SK-N-SH treated with all-trans-retinoic acid at 6 μM for 48 hours (cell line): ENCODE results near the gene ARSJ.

ENCODE experiments used
- ATAC-seq: fragments of 200-7000 bp; cut with Tn5 transposase; 3 replicates; pipeline ENCODE4 v1.9.1; 2020; ENCODE audit warnings: mild to moderate bottlenecking, moderate library complexity
- ARNTL ChIP-seq: fragments of 450-650 bp; formaldehyde crosslinking; IDR thresholded peaks from 2 replicates; pipeline ENCODE4 v1.5.0; 2020; ENCODE audit warnings: low read depth, mild to moderate bottlenecking, moderate library complexity, borderline replicate concordance
- BACH2 ChIP-seq: fragments of 250-450 bp; sonication (Bioruptor Pico); IDR thresholded peaks from 2 replicates; pipeline ENCODE4 v1.9.0; 2021; ENCODE audit warnings: mild to moderate bottlenecking, borderline replicate concordance
- CSDC2 ChIP-seq: fragments of 250-450 bp; sonication (Bioruptor Pico); IDR thresholded peaks from 2 replicates; pipeline ENCODE4 v1.5.0; 2020; ENCODE audit warnings: mild to moderate bottlenecking, moderate library complexity
- CSRNP3 ChIP-seq: fragments of 250-450 bp; sonication (Bioruptor Pico); IDR thresholded peaks from 2 replicates; pipeline ENCODE4 v1.5.1; 2021; ENCODE audit warnings: mild to moderate bottlenecking, moderate library complexity
- ESRRG ChIP-seq: fragments of 250-450 bp; sonication (Bioruptor Pico); IDR thresholded peaks from 2 replicates; pipeline ENCODE4 v1.6.1; 2021; ENCODE audit warnings: mild to moderate bottlenecking
- GLIS3 ChIP-seq: fragments of 250-450 bp; sonication (Bioruptor Pico); IDR thresholded peaks from 2 replicates; pipeline ENCODE4 v1.5.0; 2020; ENCODE audit warnings: mild to moderate bottlenecking, moderate library complexity
- ISL1 ChIP-seq: fragments of 250-450 bp; sonication (Bioruptor Pico); IDR thresholded peaks from 2 replicates; pipeline ENCODE4 v2.1.2; 2022; ENCODE audit warnings: mild to moderate bottlenecking, moderate library complexity
- OSR1 ChIP-seq: fragments of 250-450 bp; sonication (Bioruptor Pico); IDR thresholded peaks from 2 replicates; pipeline ENCODE4 v1.8.0; 2022; ENCODE audit warnings: moderate library complexity, mild to moderate bottlenecking, inconsistent platforms
- PATZ1 ChIP-seq: fragments of 250-450 bp; sonication (Bioruptor Pico); IDR thresholded peaks from 2 replicates; pipeline ENCODE4 v1.8.0; 2020; ENCODE audit warnings: mild to moderate bottlenecking, moderate library complexity, borderline replicate concordance
- PPARA ChIP-seq: fragments of 250-450 bp; sonication (Bioruptor Pico); IDR thresholded peaks from 2 replicates; pipeline ENCODE4 v1.5.0; 2020; ENCODE audit warnings: mild to moderate bottlenecking, borderline replicate concordance
- RARB ChIP-seq: fragments of 250-450 bp; sonication (Bioruptor Pico); IDR thresholded peaks from 2 replicates; pipeline ENCODE4 v1.8.0; 2021; ENCODE audit warnings: mild to moderate bottlenecking, moderate library complexity
- SNAI2 ChIP-seq: fragments of 250-450 bp; sonication (Bioruptor Pico); IDR thresholded peaks from 2 replicates; pipeline ENCODE4 v1.5.0; 2020; ENCODE audit warnings: mild to moderate bottlenecking, moderate library complexity
- TSHZ2 ChIP-seq: fragments of 250-450 bp; sonication (Bioruptor Pico); IDR thresholded peaks from 2 replicates; pipeline ENCODE4 v1.5.0; 2020; ENCODE audit warnings: mild to moderate bottlenecking, moderate library complexity
- ZC3H10 ChIP-seq: fragments of 250-450 bp; sonication (Bioruptor Pico); IDR thresholded peaks from 2 replicates; pipeline ENCODE4 v1.5.1; 2021; ENCODE audit warnings: mild to moderate bottlenecking, moderate library complexity
- ZFP3 ChIP-seq: fragments of 250-450 bp; sonication (Bioruptor Pico); IDR thresholded peaks from 2 replicates; pipeline ENCODE4 v1.5.0; 2020; ENCODE audit warnings: mild to moderate bottlenecking, moderate library complexity
- ZFP30 ChIP-seq: fragments of 450-650 bp; formaldehyde crosslinking; IDR thresholded peaks from 2 replicates; pipeline ENCODE4 v1.5.0; 2022; ENCODE audit warnings: mild to moderate bottlenecking, moderate library complexity
- ZNF565 ChIP-seq: fragments of 450-650 bp; formaldehyde crosslinking; conservative IDR thresholded peaks from 2 replicates; pipeline ENCODE4 v1.5.0; 2020; ENCODE audit warnings: low read depth, mild to moderate bottlenecking, moderate library complexity
- ZNF70 ChIP-seq: fragments of 450-650 bp; formaldehyde crosslinking; IDR thresholded peaks from 2 replicates; pipeline ENCODE4 v1.5.0; 2020; ENCODE audit warnings: mild to moderate bottlenecking, moderate library complexity
- ZNF8 ChIP-seq: fragments of 450-650 bp; formaldehyde crosslinking; IDR thresholded peaks from 2 replicates; pipeline ENCODE4 v1.5.0; 2020; ENCODE audit warnings: mild to moderate bottlenecking, moderate library complexity
- TF ChIP-seq, protein P1 (sequence below): fragments of 250-450 bp; sonication (Bioruptor Pico); IDR thresholded peaks from 2 replicates; pipeline ENCODE4 v1.5.1; 2020; ENCODE audit warnings: low read depth, mild to moderate bottlenecking, moderate library complexity

The ARSJ gene

DNA sequence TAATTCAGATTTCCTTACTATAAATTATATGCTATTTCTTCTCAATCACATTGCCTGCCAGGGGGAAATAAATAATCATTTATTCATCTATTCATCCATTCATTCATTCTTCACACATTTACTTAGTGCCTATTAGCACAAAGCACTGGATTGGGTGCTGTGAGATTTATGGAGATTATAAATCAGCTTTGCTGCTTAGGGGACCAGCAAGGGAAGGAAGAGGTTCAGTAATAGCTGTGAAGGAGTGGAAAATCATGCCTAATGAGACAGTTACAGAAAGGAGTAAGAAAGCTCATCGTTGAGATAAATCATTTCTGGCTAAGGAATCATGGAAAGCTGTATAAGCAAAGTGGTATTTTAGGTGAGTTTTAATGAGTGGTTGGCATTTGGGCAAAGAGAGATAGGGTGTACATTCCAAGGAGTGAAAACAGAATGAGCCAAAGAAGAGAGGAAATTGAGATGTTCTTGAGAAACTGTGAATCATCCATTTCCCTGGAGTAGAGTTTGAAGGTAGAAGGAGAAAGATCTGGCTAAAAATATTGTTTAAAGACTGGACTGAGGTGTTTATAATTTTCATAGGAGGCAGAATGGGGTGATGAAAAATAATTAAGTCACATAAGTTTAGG lies 9.6 kb downstream of the ARSJ start:
- ATAC-seq: no peak
- TF ChIP-seq ESRRG (CRISPR knock-in tag): no peak
- no peak for TF ChIP-seq ZNF70 (CRISPR knock-in tag)

GRCh38 chr4:113968473-113968872 lies 11.0 kb downstream of the ARSJ start:
- TF ChIP-seq ZNF70 (CRISPR knock-in tag) (no peak), CSDC2 (no peak), OSR1 (CRISPR knock-in tag) (no peak), ESRRG (CRISPR knock-in tag) (no peak), ZFP30 (CRISPR knock-in tag) (no peak), RARB (CRISPR knock-in tag) (no peak), ZNF565 (no peak), TSHZ2 (CRISPR knock-in tag) (no peak), ZFP3 (CRISPR knock-in tag) (no peak), ZNF8 (CRISPR knock-in tag) (no peak), ZC3H10 (CRISPR knock-in tag) (no peak)
- TF ChIP-seq, protein P1, sequence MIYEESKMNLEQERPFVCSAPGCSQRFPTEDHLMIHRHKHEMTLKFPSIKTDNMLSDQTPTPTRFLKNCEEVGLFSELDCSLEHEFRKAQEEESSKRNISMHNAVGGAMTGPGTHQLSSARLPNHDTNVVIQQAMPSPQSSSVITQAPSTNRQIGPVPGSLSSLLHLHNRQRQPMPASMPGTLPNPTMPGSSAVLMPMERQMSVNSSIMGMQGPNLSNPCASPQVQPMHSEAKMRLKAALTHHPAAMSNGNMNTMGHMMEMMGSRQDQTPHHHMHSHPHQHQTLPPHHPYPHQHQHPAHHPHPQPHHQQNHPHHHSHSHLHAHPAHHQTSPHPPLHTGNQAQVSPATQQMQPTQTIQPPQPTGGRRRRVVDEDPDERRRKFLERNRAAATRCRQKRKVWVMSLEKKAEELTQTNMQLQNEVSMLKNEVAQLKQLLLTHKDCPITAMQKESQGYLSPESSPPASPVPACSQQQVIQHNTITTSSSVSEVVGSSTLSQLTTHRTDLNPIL (CRISPR knock-in tag): no peak
- no peak for ATAC-seq

- no peak for TF ChIP-seq SNAI2
- peak; percentile 95 for TF ChIP-seq ISL1 (CRISPR knock-in tag)
- no peak for ATAC-seq
Measured at GRCh38 chr4:113967687-113968086, 11.8 kb downstream of the ARSJ start.

DNA sequence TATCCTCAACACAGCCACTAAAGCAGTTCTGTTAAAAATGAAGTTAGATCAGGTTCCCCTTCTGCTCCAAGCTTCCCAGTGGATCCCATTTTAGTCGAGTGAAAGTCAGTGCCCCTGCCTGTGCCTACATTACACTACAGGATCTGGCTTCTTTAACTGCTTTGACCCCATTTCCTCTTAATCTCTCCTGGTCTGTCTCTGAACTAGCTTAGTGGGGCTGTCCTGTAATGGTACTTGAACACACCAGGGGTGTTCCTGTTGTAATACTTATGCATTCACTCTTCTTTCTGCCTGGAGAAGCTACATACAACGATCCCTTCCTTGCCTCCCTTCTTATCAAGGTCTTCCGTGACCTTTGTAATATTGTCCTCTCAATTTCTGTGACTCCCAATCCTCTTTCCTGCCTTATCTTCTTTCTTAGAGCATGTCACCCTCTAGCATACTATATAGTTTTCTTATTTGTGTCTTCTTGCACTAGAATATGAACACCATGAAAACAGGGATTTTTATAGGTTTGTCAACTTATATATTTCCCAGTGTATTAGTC lies 16.7 kb downstream of the ARSJ start:
- no peak for ATAC-seq
- TF ChIP-seq ZNF565 (no peak), ZFP3 (CRISPR knock-in tag) (no peak), GLIS3 (CRISPR knock-in tag) (no peak), ZNF8 (CRISPR knock-in tag) (no peak)
- TF ChIP-seq, protein P1 (CRISPR knock-in tag): no peak

GRCh38 chr4:113962016-113962347 lies 17.5 kb downstream of the ARSJ start:
- ATAC-seq: no peak
- no peak for TF ChIP-seq CSRNP3 (CRISPR knock-in tag)
- no peak for TF ChIP-seq CSDC2
- TF ChIP-seq ZFP3 (CRISPR knock-in tag): no peak
- no peak for TF ChIP-seq BACH2 (CRISPR knock-in tag)
- no peak for TF ChIP-seq PATZ1 (CRISPR knock-in tag)
- no peak for TF ChIP-seq ZC3H10 (CRISPR knock-in tag)
- TF ChIP-seq SNAI2: no peak
- no peak for TF ChIP-seq TSHZ2 (CRISPR knock-in tag)
- no peak for TF ChIP-seq ZNF565
- no peak for TF ChIP-seq ARNTL (CRISPR knock-in tag)
- TF ChIP-seq PPARA (CRISPR knock-in tag): no peak
- TF ChIP-seq ISL1 (CRISPR knock-in tag): no peak
